Colonic mucosa (tissue), 4 donors: ENCODE results near the gene TSSK6. TPM values are rescaled to one million over a fixed set of nuclear protein-coding genes. Genes with fewer than 3 reads are reported as not detected.

Experiments used
- DNase-seq: peaks from one replicate; pipeline ENCODE4 v3.0.0-alpha.2; 2020
- H3K27ac ChIP-seq: fragments of 200-600 bp; one replicate; pipeline ENCODE4 v1.8.0; 2021
- H3K27me3 ChIP-seq: fragments of 200-600 bp; one replicate; pipeline ENCODE4 v1.8.0; 2021
- H3K36me3 ChIP-seq: fragments of 200-600 bp; one replicate; pipeline ENCODE4 v1.8.0; 2021
- H3K4me1 ChIP-seq: fragments of 200-600 bp; one replicate; pipeline ENCODE4 v1.8.0; 2021; ENCODE audit warnings: mild to moderate bottlenecking
- H3K4me3 ChIP-seq: fragments of 200-600 bp; one replicate; pipeline ENCODE4 v1.8.0; 2021
- H3K9ac ChIP-seq, 2 donors: one replicate each; pipeline ENCODE4 v1.7.0; 2013; ENCODE audit warnings: control low read depth in 2 of 2, low read depth in 2 of 2, low read length in 2 of 2
- H3K9me3 ChIP-seq: fragments of 200-600 bp; one replicate; pipeline ENCODE4 v1.8.0; 2021
- intact Hi-C: fragments of 100-400 bp; cut with DNase I; formaldehyde crosslinking; loops from one replicate; pipeline ENCODE4 v1.14.1; 2022
- total RNA-seq, 2 donors: library from RNA; stranded (reverse); fragmentation: NEBNext Ultra II Directional in 1 of 2; extraction: Animal tissue kit (Norgen Biotek cat#: 25700) in 1 of 2; gene quantifications; one replicate each; pipeline ENCODE4 v1.2.1, GENCODE V29; 2021
- TF ChIP-seq, protein P1 (sequence below): fragments of 200-600 bp; IDR thresholded peaks from one replicate; pipeline ENCODE4 v1.8.0; 2022; ENCODE audit warnings: antibody characterized with exemption, mild to moderate bottlenecking
- donor health status: healthy.
- donor health status: DM: no; HTN: no; CAD: no.
- donor health status: DM: no; HTN: no; CAD: no.

TSSK6 gene
- total RNA-seq, 2 donors from 2014 or later: 2.2 to 3.6 TPM

DNA sequence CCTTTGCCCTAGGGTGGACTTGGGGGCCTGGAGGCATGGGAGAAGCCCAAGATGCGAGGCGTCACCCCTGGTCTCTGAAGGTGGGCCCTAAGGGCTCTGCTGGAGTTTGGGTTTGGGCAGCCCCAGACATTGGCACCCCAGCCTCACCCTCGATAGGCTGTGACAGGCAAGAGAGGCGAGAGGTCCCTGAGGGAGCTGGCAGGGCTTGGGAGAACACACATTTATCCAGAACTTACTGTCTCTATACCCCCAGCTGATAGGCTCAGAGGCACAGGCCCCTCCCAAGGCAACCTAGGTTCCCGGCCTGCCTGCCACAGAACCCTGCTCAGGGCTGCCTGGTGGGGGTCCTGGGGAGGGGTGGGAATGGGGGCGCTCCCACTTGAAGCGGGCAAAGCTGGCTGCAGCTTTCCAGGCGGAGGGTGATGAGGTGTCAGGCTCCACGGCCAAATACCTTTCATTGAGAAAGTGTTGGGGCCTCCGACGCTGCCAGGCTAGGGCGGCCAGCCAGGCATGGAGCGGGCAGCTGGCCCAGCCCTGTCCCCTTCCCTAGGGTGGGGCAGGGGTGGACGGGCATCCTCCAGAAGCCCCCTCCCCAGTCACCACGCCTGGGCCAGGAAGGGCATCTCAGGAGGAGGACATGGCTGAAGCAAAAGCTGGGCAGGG is 32.5 kb upstream of the TSSK6 start:
- TF ChIP-seq, protein P1, sequence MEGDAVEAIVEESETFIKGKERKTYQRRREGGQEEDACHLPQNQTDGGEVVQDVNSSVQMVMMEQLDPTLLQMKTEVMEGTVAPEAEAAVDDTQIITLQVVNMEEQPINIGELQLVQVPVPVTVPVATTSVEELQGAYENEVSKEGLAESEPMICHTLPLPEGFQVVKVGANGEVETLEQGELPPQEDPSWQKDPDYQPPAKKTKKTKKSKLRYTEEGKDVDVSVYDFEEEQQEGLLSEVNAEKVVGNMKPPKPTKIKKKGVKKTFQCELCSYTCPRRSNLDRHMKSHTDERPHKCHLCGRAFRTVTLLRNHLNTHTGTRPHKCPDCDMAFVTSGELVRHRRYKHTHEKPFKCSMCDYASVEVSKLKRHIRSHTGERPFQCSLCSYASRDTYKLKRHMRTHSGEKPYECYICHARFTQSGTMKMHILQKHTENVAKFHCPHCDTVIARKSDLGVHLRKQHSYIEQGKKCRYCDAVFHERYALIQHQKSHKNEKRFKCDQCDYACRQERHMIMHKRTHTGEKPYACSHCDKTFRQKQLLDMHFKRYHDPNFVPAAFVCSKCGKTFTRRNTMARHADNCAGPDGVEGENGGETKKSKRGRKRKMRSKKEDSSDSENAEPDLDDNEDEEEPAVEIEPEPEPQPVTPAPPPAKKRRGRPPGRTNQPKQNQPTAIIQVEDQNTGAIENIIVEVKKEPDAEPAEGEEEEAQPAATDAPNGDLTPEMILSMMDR: no peak
- Histone ChIP-seq H3K4me3 (no peak overlapping the region), H3K27ac (no peak overlapping the region), H3K9ac (no peak overlapping the region), H3K36me3 (no peaks in the 10 kb centered on the region), H3K4me1 (no peaks in the 10 kb centered on the region), H3K9me3 (no peaks in the 10 kb centered on the region), H3K27me3 (peaks cover 3% of the 10 kb centered on the region)
- no peak for DNase-seq
- intact Hi-C loops: no loop called here

DNA sequence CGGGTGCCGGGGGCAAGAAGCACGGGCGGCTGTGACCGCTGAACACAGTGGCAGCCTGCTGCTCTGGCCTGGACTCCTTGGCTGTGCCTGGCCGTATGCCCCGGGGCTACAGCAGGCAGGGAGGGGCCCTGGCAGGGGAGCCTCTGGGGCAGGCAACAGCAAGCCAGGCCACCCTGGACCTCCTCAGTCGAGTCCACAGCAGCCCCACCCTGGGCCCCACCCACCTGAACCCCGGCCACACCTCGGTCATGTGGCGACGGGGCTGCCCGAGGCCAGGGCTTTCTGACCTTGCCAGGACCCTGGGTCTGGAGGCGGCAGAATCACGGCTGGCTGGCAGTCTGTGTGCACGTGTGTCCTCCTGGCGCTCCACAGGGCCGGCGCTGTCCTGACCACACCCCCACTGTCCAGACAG is 31.4 kb upstream of the TSSK6 start:
- TF ChIP-seq, protein P1: no peak
- no peak overlapping the region for H3K9ac ChIP-seq
- no peaks in the 10 kb centered on the region for H3K4me1 ChIP-seq
- H3K9me3 ChIP-seq: no peaks in the 10 kb centered on the region
- DNase-seq: no peak
- H3K4me3 ChIP-seq: no peak overlapping the region
- no peak overlapping the region for H3K27ac ChIP-seq
- H3K27me3 ChIP-seq: peaks cover 6% of the 10 kb centered on the region
- no peaks in the 10 kb centered on the region for H3K36me3 ChIP-seq
- intact Hi-C loops: no loop called here

DNA sequence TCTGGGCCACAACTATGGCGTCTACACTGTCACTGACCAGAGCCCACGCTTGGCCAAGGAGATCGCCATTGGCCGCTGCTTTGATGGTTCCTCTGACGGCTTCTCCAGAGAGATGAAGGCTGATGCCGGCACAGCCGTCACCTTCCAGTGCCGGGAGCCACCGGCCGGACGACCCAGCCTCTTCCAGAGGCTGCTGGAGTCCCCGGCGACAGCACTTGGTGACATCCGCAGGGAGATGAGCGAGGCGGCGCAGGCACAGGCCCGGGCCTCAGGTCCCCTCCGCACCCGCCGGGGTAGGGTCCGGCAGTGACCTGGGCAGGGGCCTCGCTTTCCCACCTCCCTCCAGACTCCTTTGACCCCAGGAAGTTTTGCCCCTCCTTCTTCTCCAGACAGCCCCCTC is 30.4 kb upstream of the TSSK6 start:
- Histone ChIP-seq H3K36me3 (no peaks in the 10 kb centered on the region), H3K27me3 (peaks cover 6% of the 10 kb centered on the region), H3K27ac (no peak overlapping the region), H3K9me3 (no peaks in the 10 kb centered on the region), H3K4me1 (no peaks in the 10 kb centered on the region), H3K9ac (no peak overlapping the region), H3K4me3 (no peak overlapping the region)
- TF ChIP-seq, protein P1: no peak
- no peak for DNase-seq
- intact Hi-C loops: no loop called here

DNA sequence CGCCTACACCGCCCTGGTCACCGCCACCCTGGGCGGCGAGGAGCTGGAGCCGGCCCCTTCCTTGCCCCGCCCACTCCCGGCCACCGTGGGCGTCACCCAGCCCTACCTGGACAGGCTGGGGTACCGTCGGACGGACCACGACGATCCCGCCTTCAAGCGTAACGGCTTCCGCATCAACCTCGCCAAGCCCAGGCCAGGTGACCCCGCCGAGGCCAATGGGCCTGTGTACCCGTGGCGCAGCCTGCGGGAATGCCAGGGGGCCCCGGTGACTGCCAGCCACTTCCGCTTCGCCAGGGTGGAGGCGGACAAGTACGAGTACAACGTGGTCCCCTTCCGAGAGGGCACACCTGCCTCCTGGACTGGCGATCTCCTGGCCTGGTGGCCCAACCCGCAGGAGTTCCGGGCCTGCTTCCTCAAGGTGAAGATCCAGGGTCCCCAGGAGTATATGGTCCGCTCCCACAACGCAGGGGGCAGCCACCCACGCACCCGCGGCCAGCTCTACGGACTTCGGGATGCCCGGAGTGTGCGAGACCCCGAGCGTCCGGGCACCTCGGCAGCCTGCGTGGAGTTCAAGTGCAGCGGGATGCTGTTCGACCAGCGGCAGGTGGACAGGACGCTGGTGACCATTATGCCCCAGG is 29.7 kb upstream of the TSSK6 start:
- TF ChIP-seq, protein P1: no peak
- H3K36me3 ChIP-seq: no peaks in the 10 kb centered on the region
- H3K9me3 ChIP-seq: no peaks in the 10 kb centered on the region
- no peak overlapping the region for H3K4me3 ChIP-seq
- no peak overlapping the region for H3K9ac ChIP-seq
- H3K4me1 ChIP-seq: no peaks in the 10 kb centered on the region
- no peak overlapping the region for H3K27ac ChIP-seq
- no peak for DNase-seq
- H3K27me3 ChIP-seq: peaks cover 7% of the 10 kb centered on the region
- intact Hi-C loops: no loop called here

DNA sequence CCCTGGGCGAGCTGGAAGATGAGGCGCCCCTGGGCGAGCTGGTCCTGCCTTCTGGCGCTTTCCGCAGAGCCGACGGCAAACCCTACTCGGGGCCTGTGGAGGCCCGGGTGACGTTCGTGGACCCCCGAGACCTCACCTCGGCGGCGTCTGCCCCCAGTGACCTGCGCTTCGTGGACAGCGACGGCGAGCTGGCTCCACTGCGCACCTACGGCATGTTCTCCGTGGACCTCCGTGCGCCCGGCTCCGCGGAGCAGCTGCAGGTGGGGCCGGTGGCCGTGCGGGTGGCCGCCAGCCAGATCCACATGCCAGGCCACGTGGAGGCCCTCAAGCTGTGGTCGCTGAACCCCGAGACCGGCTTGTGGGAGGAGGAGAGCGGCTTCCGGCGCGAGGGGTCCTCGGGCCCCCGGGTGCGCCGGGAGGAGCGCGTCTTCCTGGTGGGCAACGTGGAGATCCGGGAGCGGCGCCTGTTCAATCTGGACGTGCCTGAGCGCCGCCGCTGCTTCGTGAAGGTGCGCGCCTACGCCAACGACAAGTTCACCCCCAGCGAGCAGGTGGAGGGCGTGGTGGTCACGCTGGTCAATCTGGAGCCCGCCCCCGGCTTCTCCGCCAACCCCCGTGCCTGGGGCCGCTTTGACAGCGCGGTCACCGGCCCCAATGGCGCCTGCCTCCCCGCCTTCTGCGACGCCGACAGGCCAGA is 29.1 kb upstream of the TSSK6 start:
- TF ChIP-seq, protein P1: no peak
- no peaks in the 10 kb centered on the region for H3K4me1 ChIP-seq
- no peak overlapping the region for H3K27ac ChIP-seq
- intact Hi-C loops: no loop called here
- no peak for DNase-seq
- H3K4me3 ChIP-seq: no peak overlapping the region
- H3K9me3 ChIP-seq: no peaks in the 10 kb centered on the region
- H3K9ac ChIP-seq: no peak overlapping the region
- peaks cover 13% of the 10 kb centered on the region for H3K27me3 ChIP-seq
- no peaks in the 10 kb centered on the region for H3K36me3 ChIP-seq
